ENCODE measurements around the gene FXYD7. TPM values are rescaled to one million over a fixed set of nuclear protein-coding genes. Genes with fewer than 3 reads are reported as not detected.

Gene FXYD7
- total RNA-seq, 2 experiments from 2014 or later: 0.50 to 6.1 TPM

- TF ChIP-seq CTCF (conservative IDR thresholded peaks at IDR 0.05; ENCODE audit: low read length) (no peak), EZH2phosphoT487 (IDR thresholded peaks at IDR 0.05; ENCODE audit: borderline replicate concordance, low read depth, low read length) (no peak)
- H3K79me2 ChIP-seq (ENCODE audit: insufficient read depth, low read depth, low read length): no peaks in the 10 kb centered on the region
- H4K20me1 ChIP-seq (ENCODE audit: insufficient read depth, low read length): no peaks in the 10 kb centered on the region
- peak overlapping the region; percentile 49 for H3K4me3 ChIP-seq (ENCODE audit: low read depth, low read length, poor library complexity, severe bottlenecking)
- no TSS peak for BruUV-seq (replicated peaks)
- ChIA-PET CTCF (ENCODE audit: unreplicated experiment) (interaction anchor here (0.6 to 1.7 kb wide), 9 partner anchors 13 to 252 kb away, joined by 3 to 14 read pairs (median 4); partner anchors contain the start of genes FXYD5 and HAMP), POLR2A (interaction anchor here (0.6 to 3.5 kb wide), 6 partner anchors 13 to 93 kb away, joined by 3 to 25 read pairs (median 6); no protein-coding TSS in a partner anchor)
- H3K36me3 ChIP-seq (ENCODE audit: insufficient read depth, low read length): no peaks in the 10 kb centered on the region
- H3K27ac ChIP-seq (ENCODE audit: low read depth, low read length, poor library complexity, severe bottlenecking): no peak overlapping the region
- DNase-seq (ENCODE audit: low spot score): no peak
- no peaks in the 10 kb centered on the region for H3K9me2 ChIP-seq (ENCODE audit: insufficient read depth, low read length)
- peak overlapping the region; percentile 69 for H3K4me2 ChIP-seq (ENCODE audit: low read length)
- H3K4me1 ChIP-seq (ENCODE audit: insufficient read depth, low read length, poor library complexity, severe bottlenecking): peaks cover 49% of the 10 kb centered on the region
- H2AFZ ChIP-seq (ENCODE audit: low read length): no peak overlapping the region
- no peaks in the 10 kb centered on the region for H3K9me3 ChIP-seq (ENCODE audit: low read length)
- intact Hi-C loops (cut with micrococcal nuclease; ENCODE audit: unreplicated experiment): loop anchor here (5.0 to 10.0 kb wide), 2 partner anchors 127 to 324 kb away; partner anchors contain the start of gene USF2
Measured at GRCh38 chr19:35140207-35140961, 2.7 kb upstream of the FXYD7 start.

- Histone ChIP-seq H3K9me3 (ENCODE audit: low read length) (no peaks in the 10 kb centered on the region), H2AFZ (ENCODE audit: low read length) (peak overlapping the region; percentile 63; the same call in 1 of the 2 replicates), H3K4me3 (ENCODE audit: low read depth, low read length, poor library complexity, severe bottlenecking) (peak overlapping the region; percentile 67), H3K4me1 (ENCODE audit: insufficient read depth, low read length, poor library complexity, severe bottlenecking) (peaks cover 43% of the 10 kb centered on the region), H3K27ac (ENCODE audit: low read depth, low read length, poor library complexity, severe bottlenecking) (peak overlapping the region; percentile 44), H3K4me2 (ENCODE audit: low read length) (peak overlapping the region; percentile 95), H3K36me3 (ENCODE audit: insufficient read depth, low read length) (no peaks in the 10 kb centered on the region), H3K79me2 (ENCODE audit: insufficient read depth, low read depth, low read length) (no peaks in the 10 kb centered on the region), H4K20me1 (ENCODE audit: insufficient read depth, low read length) (no peaks in the 10 kb centered on the region), H3K9me2 (ENCODE audit: insufficient read depth, low read length) (no peaks in the 10 kb centered on the region)
- POLR2A ChIA-PET: interaction anchor here (0.6 to 3.5 kb wide), 17 partner anchors 13 to 701 kb away, joined by 3 to 25 read pairs (median 5); partner anchors contain the start of genes FXYD5, PSENEN and U2AF1L4
- CTCF ChIA-PET (ENCODE audit: unreplicated experiment): interaction anchor here (0.6 to 1.7 kb wide), 18 partner anchors 13 to 252 kb away, joined by 3 to 14 read pairs (median 4); partner anchors contain the start of genes FXYD5 and HAMP
- BruUV-seq (replicated peaks): no TSS peak
- intact Hi-C loops (cut with micrococcal nuclease; ENCODE audit: unreplicated experiment): loop anchor here (1.0 to 10.0 kb wide), 5 partner anchors 76 to 324 kb away; partner anchors contain the start of gene USF2
- TF ChIP-seq CTCF (conservative IDR thresholded peaks at IDR 0.05; ENCODE audit: low read length): peak; percentile 70
- TF ChIP-seq EZH2phosphoT487 (IDR thresholded peaks at IDR 0.05; ENCODE audit: borderline replicate concordance, low read depth, low read length): no peak
- DNase-seq (ENCODE audit: low spot score): peak; percentile 96
Measured at GRCh38 chr19:35140962-35141836, 1.9 kb upstream of the FXYD7 start.

Data from OCI-LY7 (cell line).